ENCODE data around the gene TRAK1. TPM values are rescaled to one million over a fixed set of nuclear protein-coding genes. Genes with fewer than 3 reads are reported as not detected.

The TRAK1 gene
- polyA plus RNA-seq, 3 donors, result 6.6 to 40.8 (median 7.0) TPM

DNA sequence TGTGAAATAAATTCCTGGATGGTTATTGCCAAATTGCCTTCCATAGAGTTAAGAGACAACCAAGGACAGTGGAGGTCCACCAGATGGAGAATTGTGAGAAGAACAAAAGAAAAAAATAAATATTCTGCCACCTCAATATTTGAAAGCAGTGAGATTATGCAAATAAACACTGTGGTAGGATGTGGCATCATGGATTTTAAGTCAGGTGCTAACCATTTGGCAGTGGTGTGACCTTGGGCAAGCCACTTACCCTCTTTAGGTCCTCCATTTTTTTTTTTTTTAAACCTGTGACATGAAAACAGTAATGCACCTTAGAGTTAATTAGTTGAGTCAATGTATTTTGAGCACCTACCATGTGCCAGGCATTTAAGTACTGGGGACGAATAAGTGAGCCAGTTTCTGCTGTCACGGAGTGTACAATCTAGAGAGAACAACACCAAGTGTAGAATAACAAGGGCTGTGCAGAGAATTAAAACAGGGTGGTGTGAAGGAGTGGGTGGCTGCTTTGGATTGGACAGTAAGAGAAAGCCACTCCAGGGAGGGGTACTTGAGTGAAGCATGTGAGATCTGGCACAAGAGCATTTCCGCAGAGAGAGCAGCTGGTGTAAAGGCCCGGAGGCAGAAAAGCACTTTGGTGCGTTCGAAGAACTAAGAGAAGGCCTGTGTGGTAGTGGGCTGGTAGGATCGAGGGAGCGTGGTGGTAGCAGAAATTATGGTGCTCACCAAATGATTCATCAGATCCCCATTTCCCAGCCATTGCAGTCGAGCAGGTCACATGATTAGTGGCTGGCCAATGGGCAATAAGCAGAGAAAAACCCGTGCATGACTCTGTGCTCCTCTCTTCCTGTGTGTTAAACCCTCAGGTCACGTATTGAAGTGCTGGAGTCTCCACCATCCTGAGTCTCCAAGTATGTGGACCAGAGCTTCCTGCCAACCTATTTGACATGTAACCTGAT lies 135.6 kb downstream of the TRAK1 start:
- peaks cover 30 to 42% of the 10 kb centered on the region in 2 donors for H3K36me3 ChIP-seq (replicated peaks in 1 of 2; ENCODE audit: control insufficient read depth in 1 of 2, insufficient read depth in 2 of 2, low read length in 2 of 2)
- no peak overlapping the region for H3K27ac ChIP-seq (ENCODE audit: low read depth in 1 of 2, low read length in 2 of 2)
- Mint-ChIP-seq H3K9me3 (no peaks in the 10 kb centered on the region), H3K27ac (peak overlapping the region in 1 of 7 donors; percentile 73), H3K36me3 (peaks cover 33 to 44% of the 10 kb centered on the region in 2 donors), H3K4me3 (no peak overlapping the region), H3K27me3 (ENCODE audit: low read depth in 3 of 3) (peaks cover 0 to 4% (median 2%) of the 10 kb centered on the region in 3 donors), H3K4me1 (no peaks in the 10 kb centered on the region)
- intact Hi-C loops (cut with micrococcal nuclease), result loop anchor here in 1 of 2 donors (10.0 kb wide), 1 partner anchor 218 kb away; no protein-coding TSS in a partner anchor
- H4K20me1 ChIP-seq (ENCODE audit: insufficient read depth, low read length), result no peaks in the 10 kb centered on the region
- no peak overlapping the region for H3K4me3 ChIP-seq (replicated peaks in 1 of 3; ENCODE audit: low read depth in 2 of 3, low read length in 3 of 3)
- no peaks in the 10 kb centered on the region for H3K79me2 ChIP-seq (ENCODE audit: insufficient read depth, low read length)
- H3K9me3 ChIP-seq (replicated peaks in 1 of 2; ENCODE audit: control insufficient read depth in 1 of 2, insufficient read depth in 1 of 2, low read length in 2 of 2), result no peaks in the 10 kb centered on the region
- TF ChIP-seq, protein P1, sequence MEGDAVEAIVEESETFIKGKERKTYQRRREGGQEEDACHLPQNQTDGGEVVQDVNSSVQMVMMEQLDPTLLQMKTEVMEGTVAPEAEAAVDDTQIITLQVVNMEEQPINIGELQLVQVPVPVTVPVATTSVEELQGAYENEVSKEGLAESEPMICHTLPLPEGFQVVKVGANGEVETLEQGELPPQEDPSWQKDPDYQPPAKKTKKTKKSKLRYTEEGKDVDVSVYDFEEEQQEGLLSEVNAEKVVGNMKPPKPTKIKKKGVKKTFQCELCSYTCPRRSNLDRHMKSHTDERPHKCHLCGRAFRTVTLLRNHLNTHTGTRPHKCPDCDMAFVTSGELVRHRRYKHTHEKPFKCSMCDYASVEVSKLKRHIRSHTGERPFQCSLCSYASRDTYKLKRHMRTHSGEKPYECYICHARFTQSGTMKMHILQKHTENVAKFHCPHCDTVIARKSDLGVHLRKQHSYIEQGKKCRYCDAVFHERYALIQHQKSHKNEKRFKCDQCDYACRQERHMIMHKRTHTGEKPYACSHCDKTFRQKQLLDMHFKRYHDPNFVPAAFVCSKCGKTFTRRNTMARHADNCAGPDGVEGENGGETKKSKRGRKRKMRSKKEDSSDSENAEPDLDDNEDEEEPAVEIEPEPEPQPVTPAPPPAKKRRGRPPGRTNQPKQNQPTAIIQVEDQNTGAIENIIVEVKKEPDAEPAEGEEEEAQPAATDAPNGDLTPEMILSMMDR (IDR thresholded peaks at IDR 0.05), result no peak
- no peak overlapping the region for H3K9ac ChIP-seq (ENCODE audit: insufficient read depth, low read length, poor library complexity, severe bottlenecking)
- H2AFZ ChIP-seq (ENCODE audit: insufficient read depth, low read depth, low read length, poor library complexity, severe bottlenecking), result no peak overlapping the region
- no peak overlapping the region for H3K4me2 ChIP-seq (replicated peaks; ENCODE audit: extremely low read depth, low read length, poor library complexity, severe bottlenecking)
- H3K27me3 ChIP-seq (ENCODE audit: control insufficient read depth in 2 of 2, insufficient read depth in 2 of 2, low read length in 2 of 2), result no peaks in the 10 kb centered on the region
- no peaks in the 10 kb centered on the region for H3K4me1 ChIP-seq (ENCODE audit: control insufficient read depth in 1 of 2, insufficient read depth in 2 of 2, low read length in 2 of 2)
- 80% methylated on average over 8 of the region's 11 CpGs for WGBS (ENCODE audit: insufficient coverage)
- DNase-seq, result peak in 1 of 3 donors; percentile 11

DNA sequence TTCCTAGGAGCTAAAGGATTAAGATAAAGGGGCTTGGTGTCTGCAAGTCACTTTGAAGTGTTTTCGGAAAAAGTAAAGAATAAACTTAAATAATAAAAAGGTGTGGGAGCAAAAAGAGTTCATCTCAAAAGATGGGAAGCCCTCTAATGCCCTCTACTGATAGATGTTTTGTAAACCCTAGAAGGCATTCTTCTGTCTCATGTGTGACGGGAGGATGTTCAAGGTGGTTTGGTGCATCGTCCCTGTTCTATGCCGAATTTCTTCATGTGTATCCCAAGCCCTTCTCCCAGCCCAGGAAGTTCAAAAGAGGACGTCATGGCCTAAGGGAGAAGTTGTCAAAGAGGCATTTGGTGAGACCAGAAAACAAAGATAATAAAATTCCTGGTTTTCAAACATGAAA lies 137.6 kb downstream of the TRAK1 start:
- no peaks in the 10 kb centered on the region for H3K9me3 ChIP-seq (replicated peaks in 1 of 2; ENCODE audit: control insufficient read depth in 1 of 2, insufficient read depth in 1 of 2, low read length in 2 of 2)
- Mint-ChIP-seq H3K27me3 (ENCODE audit: low read depth in 3 of 3) (peaks cover 0 to 4% (median 2%) of the 10 kb centered on the region in 3 donors), H3K9me3 (no peaks in the 10 kb centered on the region), H3K36me3 (peaks cover 16 to 23% of the 10 kb centered on the region in 2 donors), H3K4me3 (no peak overlapping the region), H3K4me1 (no peaks in the 10 kb centered on the region), H3K27ac (peak overlapping the region in 2 of 7 donors; percentile 17 to 32)
- no CpG with 5 or more reads among the region's 5 CpGs for WGBS (ENCODE audit: insufficient coverage)
- H3K79me2 ChIP-seq (ENCODE audit: insufficient read depth, low read length), result no peaks in the 10 kb centered on the region
- H3K4me1 ChIP-seq (ENCODE audit: control insufficient read depth in 1 of 2, insufficient read depth in 2 of 2, low read length in 2 of 2), result no peaks in the 10 kb centered on the region
- no peak overlapping the region for H2AFZ ChIP-seq (ENCODE audit: insufficient read depth, low read depth, low read length, poor library complexity, severe bottlenecking)
- TF ChIP-seq, protein P1 (IDR thresholded peaks at IDR 0.05), result no peak
- H3K27me3 ChIP-seq (ENCODE audit: control insufficient read depth in 2 of 2, insufficient read depth in 2 of 2, low read length in 2 of 2), result no peaks in the 10 kb centered on the region
- no peak overlapping the region for H3K27ac ChIP-seq (ENCODE audit: low read depth in 1 of 2, low read length in 2 of 2)
- H4K20me1 ChIP-seq (ENCODE audit: insufficient read depth, low read length), result no peaks in the 10 kb centered on the region
- H3K9ac ChIP-seq (ENCODE audit: insufficient read depth, low read length, poor library complexity, severe bottlenecking), result no peak overlapping the region
- peaks cover 10 to 21% of the 10 kb centered on the region in 2 donors for H3K36me3 ChIP-seq (replicated peaks in 1 of 2; ENCODE audit: control insufficient read depth in 1 of 2, insufficient read depth in 2 of 2, low read length in 2 of 2)
- H3K4me2 ChIP-seq (replicated peaks; ENCODE audit: extremely low read depth, low read length, poor library complexity, severe bottlenecking), result no peak overlapping the region
- no peak overlapping the region for H3K4me3 ChIP-seq (replicated peaks in 1 of 3; ENCODE audit: low read depth in 2 of 3, low read length in 3 of 3)
- intact Hi-C loops (cut with micrococcal nuclease), result loop anchor here in 1 of 2 donors (10.0 kb wide), 1 partner anchor 216 kb away; no protein-coding TSS in a partner anchor
- DNase-seq, result no peak

Data from CD14-positive monocyte (primary cell).